HCT116 (cell line): ENCODE measurements around the gene BMP7.

ENCODE experiments used
- CEBPB ChIP-seq: IDR thresholded peaks from 2 replicates; pipeline ENCODE4 v1.6.1; 2012; ENCODE audit warnings: low read depth
- ELF1 ChIP-seq: IDR thresholded peaks from 2 replicates; pipeline ENCODE4 v1.6.1; 2012; ENCODE audit warnings: low read depth, borderline replicate concordance
- EZH2 ChIP-seq: fragments of 200-600 bp; sonication (generic); IDR thresholded peaks from 2 replicates; pipeline ENCODE4 v1.6.1; 2017; ENCODE audit warnings: antibody characterized with exemption, mixed run types
- FOSL1 ChIP-seq: IDR thresholded peaks from 2 replicates; pipeline ENCODE4 v1.6.1; 2012; ENCODE audit warnings: low read depth
- JUND ChIP-seq: IDR thresholded peaks from 2 replicates; pipeline ENCODE4 v1.6.1; 2012
- POLR2A ChIP-seq: IDR thresholded peaks from 2 replicates; pipeline ENCODE4 v1.7.0; 2011; ENCODE audit warnings: borderline replicate concordance; ENCODE audit not compliant: insufficient read depth, insufficient read length; ENCODE audit errors: extremely low read depth
- POLR2AphosphoS5 ChIP-seq: IDR thresholded peaks from 2 replicates; pipeline ENCODE4 v1.6.1; 2011; ENCODE audit warnings: mild to moderate bottlenecking, low read depth, low read length, moderate library complexity
- SRF ChIP-seq: IDR thresholded peaks from 2 replicates; pipeline ENCODE4 v1.6.1; 2012; ENCODE audit warnings: low read depth
- YY1 ChIP-seq: IDR thresholded peaks from 2 replicates; pipeline ENCODE4 v1.6.1; 2011; ENCODE audit warnings: low read length, low read depth, moderate library complexity, mild to moderate bottlenecking; ENCODE audit not compliant: insufficient replicate concordance; ENCODE audit errors: extremely low read depth
- ZNF274 ChIP-seq: fragments of 200-500 bp; sonication (Bioruptor generic); IDR thresholded peaks from 2 replicates; pipeline ENCODE4 v1.6.1; 2014; ENCODE audit warnings: mild to moderate bottlenecking, low read depth, low read length, inconsistent platforms
- TF ChIP-seq, protein P1 (sequence below), 3 experiments: fragments of 200-600 bp in 1 of 3; sonication (generic) in 1 of 3; IDR thresholded peaks in 2 of 3; conservative IDR thresholded peaks in 1 of 3; 2 replicates each; pipeline ENCODE4 v1.5.1; 2012 to 2017; ENCODE audit warnings: low read depth in 2 of 3, low read length in 2 of 3, antibody characterized with exemption in 1 of 3, borderline replicate concordance in 1 of 3, control low read depth in 1 of 3, mild to moderate bottlenecking in 1 of 3, mixed read lengths in 1 of 3, mixed run types in 1 of 3, moderate library complexity in 1 of 3; ENCODE audit not compliant: insufficient read depth in 1 of 3
- TF ChIP-seq, protein P2 (sequence below): IDR thresholded peaks from 2 replicates; pipeline ENCODE4 v1.6.1; 2012
- TF ChIP-seq, protein P3 (sequence below): IDR thresholded peaks from 2 replicates; pipeline ENCODE4 v1.6.1; 2011; ENCODE audit warnings: mild to moderate bottlenecking, low read length, moderate library complexity; ENCODE audit not compliant: insufficient replicate concordance; ENCODE audit errors: extremely low read depth
- TF ChIP-seq, protein P4 (sequence below): IDR thresholded peaks from 2 replicates; pipeline ENCODE4 v1.6.1; 2012

DNA sequence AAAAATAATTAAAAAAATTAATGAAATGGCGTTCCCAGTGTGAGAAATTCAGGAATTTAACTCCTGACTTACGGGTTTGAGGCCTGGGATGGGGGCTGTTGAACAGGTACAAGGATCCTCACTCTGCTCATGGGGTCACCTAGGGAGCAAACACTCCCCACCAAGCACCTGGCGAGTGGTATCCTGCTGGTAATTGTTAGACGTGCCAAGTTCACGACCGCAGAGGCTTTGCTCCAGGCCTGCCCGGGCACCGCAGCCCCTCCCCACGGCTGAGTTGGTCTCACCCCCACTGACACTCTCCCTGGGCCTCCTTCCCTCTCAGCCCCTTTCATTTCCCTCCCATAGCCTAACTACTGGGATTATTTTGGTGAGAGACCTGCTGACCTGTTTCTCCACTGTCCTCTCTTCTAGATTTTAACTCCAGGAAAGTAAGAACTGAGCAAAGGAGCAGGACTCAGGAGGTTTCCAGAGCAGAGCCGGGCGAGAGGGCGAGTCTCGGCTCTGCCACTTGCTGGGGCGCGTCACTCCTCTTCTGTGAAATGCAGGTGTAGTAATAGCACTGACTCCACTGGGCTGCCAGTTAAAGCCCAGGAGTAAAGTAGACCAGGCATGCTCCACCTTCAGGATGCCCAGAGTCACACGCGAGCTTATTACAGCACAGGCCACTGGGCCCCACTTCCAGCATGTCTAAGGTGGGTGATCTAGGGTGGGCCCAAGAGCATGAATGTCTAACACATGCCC lies 22.8 kb downstream of the BMP7 start:
- TF ChIP-seq ELF1 (no peak), POLR2AphosphoS5 (no peak), JUND (no peak), FOSL1 (no peak), POLR2A (no peak), SRF (no peak), ZNF274 (no peak), YY1 (no peak), CEBPB (no peak), EZH2 (no peak)
- TF ChIP-seq, protein P1, sequence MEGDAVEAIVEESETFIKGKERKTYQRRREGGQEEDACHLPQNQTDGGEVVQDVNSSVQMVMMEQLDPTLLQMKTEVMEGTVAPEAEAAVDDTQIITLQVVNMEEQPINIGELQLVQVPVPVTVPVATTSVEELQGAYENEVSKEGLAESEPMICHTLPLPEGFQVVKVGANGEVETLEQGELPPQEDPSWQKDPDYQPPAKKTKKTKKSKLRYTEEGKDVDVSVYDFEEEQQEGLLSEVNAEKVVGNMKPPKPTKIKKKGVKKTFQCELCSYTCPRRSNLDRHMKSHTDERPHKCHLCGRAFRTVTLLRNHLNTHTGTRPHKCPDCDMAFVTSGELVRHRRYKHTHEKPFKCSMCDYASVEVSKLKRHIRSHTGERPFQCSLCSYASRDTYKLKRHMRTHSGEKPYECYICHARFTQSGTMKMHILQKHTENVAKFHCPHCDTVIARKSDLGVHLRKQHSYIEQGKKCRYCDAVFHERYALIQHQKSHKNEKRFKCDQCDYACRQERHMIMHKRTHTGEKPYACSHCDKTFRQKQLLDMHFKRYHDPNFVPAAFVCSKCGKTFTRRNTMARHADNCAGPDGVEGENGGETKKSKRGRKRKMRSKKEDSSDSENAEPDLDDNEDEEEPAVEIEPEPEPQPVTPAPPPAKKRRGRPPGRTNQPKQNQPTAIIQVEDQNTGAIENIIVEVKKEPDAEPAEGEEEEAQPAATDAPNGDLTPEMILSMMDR (IDR thresholded peaks at IDR 0.05 in 2 of 3, conservative IDR thresholded peaks at IDR 0.05 in 1 of 3; ENCODE audit: borderline replicate concordance in 1 of 3, insufficient read depth in 1 of 3, low read depth in 2 of 3, low read length in 2 of 3), result no peak
- TF ChIP-seq, protein P2, sequence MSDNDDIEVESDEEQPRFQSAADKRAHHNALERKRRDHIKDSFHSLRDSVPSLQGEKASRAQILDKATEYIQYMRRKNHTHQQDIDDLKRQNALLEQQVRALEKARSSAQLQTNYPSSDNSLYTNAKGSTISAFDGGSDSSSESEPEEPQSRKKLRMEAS, result no peak
- TF ChIP-seq, protein P3, sequence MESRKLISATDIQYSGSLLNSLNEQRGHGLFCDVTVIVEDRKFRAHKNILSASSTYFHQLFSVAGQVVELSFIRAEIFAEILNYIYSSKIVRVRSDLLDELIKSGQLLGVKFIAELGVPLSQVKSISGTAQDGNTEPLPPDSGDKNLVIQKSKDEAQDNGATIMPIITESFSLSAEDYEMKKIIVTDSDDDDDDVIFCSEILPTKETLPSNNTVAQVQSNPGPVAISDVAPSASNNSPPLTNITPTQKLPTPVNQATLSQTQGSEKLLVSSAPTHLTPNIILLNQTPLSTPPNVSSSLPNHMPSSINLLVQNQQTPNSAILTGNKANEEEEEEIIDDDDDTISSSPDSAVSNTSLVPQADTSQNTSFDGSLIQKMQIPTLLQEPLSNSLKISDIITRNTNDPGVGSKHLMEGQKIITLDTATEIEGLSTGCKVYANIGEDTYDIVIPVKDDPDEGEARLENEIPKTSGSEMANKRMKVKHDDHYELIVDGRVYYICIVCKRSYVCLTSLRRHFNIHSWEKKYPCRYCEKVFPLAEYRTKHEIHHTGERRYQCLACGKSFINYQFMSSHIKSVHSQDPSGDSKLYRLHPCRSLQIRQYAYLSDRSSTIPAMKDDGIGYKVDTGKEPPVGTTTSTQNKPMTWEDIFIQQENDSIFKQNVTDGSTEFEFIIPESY, result no peak
- TF ChIP-seq, protein P4, sequence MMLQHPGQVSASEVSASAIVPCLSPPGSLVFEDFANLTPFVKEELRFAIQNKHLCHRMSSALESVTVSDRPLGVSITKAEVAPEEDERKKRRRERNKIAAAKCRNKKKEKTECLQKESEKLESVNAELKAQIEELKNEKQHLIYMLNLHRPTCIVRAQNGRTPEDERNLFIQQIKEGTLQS, result no peak
